Stimulated activated CD8-positive, alpha-beta memory T cell treated with anti-CD3 and anti-CD28 coated beads, Interleukin-12 subunit alpha, Interleukin-12 subunit beta, amount 100 ng/mL, for 24 hours (primary cell): ENCODE results near the gene MALT1.
"Not testable (repeated sequence)": the region's sequence is repeated elsewhere in the genome, so short reads cannot be mapped to it uniquely, and the experiment has no call there.

Source experiments
- DNase-seq: peaks from one replicate; pipeline ENCODE4 v3.0.0-alpha.2; 2020; ENCODE audit errors: extremely low read depth

Gene MALT1

DNA sequence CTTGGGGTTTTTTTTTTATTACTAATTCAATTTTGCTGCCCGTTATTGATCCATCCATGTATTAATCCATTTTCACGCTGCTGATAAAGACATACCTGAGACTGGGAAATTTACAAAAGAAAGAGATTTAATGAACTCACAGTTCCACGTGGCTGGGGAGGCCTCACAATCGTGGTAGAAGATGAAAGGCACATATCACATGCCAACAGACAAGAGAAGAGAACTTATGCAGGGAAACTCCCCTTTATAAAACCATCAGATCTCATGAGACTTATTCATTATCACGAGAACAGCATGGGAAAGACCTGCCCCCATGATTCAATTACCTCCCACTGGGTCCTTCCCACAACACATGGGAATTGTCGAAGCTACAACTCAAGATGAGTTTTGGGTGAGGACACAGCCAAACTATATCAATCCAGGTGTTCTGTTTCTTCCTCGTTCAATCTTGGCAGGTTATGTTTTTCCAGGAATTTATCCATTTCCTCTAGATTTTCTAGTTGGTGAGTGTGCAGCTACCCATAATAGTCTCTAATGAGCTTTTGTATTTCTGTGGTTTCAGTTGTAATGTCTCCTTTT is 18.0 kb upstream of the MALT1 start:
- DNase-seq = not testable (repeated sequence)

- no peak for DNase-seq
Observed at GRCh38 chr18:58653814-58654509, 17.3 kb upstream of the MALT1 start.

GRCh38 chr18:58654896-58655614 is 16.2 kb upstream of the MALT1 start:
- DNase-seq = no peak

DNA sequence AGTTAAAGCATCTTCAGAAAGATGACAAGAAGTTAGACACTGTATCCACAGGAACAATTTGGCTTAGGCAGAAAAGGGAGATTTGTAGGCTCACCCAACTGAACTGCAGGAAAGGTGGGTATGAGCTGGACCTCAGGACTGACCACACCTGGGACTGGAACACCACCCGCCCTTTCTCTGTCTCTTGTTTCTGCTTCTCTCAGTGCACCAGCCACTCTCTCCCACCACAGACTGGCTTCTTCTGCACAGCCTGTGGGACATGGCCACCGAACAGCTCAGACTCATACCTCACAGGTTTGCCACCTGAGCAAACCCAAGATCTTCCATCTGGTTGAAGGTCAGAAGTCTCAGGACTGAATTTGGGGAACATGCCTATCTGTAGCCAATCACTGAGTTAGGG is 14.2 kb upstream of the MALT1 start:
- no peak for DNase-seq

DNA sequence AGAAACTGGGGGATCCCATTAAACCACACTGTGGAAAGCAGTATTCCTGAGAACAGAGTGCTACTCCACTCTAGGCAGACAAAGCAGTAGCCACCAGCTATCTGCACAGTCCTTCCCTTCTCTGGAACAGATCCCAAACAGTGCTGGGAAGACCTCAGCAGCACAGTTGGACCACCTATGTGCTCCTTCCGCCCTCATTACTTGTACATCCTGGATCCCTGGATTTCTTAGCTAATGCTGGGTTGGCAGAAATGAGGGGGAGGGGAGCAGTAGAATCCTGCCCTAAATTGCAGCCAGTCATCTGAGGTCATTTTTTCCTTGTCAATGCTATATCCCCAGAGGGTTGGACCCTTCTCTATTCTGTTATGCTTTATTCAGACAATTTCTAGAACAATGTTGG is 13.8 kb upstream of the MALT1 start:
- DNase-seq = no peak

DNA sequence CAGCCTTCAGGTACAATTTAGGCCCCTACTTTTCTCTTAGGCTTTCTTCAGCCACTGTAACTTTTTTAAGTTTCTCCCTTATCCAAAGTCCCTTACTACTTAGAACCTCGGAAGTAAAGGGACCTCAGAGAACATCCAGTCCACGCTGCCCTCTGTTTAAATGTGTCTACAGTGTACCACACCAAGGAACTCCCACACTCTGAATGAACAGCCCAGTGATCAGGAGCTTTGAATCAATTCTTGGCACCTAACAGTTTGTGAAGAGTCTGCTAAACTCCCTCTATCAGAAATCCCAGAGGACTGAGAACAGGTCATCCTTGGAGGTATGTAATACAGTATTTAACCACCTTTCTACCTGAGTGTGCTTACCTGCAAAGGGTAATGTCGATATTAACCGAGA is 11.6 kb upstream of the MALT1 start:
- no peak for DNase-seq

DNA sequence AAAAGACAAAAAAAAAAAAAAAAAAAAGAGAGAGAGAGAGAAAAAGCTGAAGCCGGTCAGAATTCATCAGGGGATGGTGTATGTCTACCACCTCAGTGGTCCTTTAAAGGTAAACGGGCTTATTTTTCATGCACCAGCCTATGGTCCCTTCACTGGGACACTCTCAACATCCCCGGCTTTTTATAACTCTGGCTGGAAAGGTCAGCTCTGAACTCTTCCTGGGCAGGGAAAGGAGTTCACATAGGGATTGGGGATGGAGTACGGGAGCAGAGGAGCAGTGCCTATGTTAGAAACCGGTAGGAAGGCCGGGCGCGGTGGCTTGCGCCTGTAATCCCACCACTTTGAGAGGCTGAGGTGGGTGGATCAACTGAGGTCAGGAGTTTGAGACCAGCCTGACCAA is 10.3 kb upstream of the MALT1 start:
- DNase-seq = no peak

- no peak for DNase-seq
Observed at GRCh38 chr18:58661423-58661822, 9.8 kb upstream of the MALT1 start.

DNA sequence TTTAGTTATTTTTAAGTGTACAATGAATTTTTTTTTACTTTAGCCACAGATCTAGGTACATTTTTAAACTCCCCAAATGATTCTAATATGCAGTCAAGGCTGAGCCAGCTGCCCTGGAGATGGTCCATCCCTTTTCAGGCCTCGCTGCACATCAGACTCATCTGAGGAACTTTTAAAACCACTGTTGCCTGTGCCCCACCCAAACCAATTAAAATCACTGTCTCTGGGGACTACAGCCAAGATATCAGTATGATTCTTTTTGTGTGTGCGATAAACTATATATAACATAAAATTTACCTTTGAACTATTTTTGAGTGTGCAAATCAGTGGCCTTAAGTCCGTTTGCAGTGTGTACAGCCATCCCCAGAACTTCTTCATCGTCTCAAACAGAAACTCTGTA is 9.1 kb upstream of the MALT1 start:
- no peak for DNase-seq

DNA sequence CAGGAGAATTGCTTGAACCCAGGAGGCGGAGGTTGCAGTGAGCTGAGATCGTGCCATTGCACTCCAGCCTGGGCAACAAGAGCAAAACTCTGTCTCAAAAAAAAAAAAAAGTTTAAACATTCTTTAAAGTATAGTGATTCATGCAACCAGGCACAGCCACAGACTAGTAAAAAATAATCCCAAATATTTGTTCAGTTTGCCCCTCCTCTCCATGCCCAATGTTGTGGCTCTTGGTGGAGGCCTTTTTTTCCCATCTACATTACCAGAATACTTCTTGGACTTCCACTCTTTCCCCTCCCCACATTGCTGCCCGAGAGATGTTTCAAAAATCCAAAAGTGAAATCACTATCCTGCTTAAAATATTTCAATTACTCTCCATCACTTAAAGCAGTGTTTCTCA is 5.1 kb upstream of the MALT1 start:
- no peak for DNase-seq

DNA sequence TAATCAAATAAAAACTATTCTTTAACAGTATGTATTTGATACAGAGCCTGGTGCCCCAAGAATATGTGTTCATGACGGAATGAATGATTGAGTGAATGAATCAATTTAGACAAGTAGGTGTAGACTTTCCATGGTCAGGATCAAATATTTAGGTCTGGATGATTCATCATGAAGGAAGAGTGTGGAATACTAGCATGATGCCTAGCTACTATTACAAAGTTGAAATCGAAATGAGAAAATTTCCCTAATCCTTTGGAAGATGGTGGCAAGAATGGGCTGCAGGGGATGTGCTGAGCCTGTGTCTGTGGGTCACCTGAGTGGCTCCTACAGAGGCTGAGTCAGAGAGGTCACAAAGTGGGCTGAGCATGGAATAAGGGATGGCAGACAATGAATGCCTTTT is 3.1 kb upstream of the MALT1 start:
- DNase-seq = no peak

DNA sequence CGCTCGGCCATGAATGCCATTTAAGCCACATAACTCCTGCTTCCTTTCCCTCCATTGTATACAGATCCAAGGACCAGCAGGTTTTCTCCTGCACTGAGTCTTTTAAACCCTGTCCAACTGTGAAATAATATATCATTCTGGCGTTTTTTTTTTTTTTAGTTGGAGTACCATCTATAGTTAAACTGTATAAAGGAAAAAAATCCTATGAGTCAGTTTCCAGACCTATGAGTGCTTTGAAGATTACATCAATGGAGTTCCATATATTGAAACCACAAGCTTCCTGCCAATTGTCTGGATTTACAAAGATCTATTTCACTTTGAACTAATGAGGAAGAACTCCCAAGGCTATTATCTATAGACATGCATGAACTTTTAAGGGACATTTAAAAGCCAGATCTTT is 2.4 kb upstream of the MALT1 start:
- DNase-seq = no peak

- DNase-seq = no peak
Observed at GRCh38 chr18:58669731-58670378, 1.4 kb upstream of the MALT1 start.

DNA sequence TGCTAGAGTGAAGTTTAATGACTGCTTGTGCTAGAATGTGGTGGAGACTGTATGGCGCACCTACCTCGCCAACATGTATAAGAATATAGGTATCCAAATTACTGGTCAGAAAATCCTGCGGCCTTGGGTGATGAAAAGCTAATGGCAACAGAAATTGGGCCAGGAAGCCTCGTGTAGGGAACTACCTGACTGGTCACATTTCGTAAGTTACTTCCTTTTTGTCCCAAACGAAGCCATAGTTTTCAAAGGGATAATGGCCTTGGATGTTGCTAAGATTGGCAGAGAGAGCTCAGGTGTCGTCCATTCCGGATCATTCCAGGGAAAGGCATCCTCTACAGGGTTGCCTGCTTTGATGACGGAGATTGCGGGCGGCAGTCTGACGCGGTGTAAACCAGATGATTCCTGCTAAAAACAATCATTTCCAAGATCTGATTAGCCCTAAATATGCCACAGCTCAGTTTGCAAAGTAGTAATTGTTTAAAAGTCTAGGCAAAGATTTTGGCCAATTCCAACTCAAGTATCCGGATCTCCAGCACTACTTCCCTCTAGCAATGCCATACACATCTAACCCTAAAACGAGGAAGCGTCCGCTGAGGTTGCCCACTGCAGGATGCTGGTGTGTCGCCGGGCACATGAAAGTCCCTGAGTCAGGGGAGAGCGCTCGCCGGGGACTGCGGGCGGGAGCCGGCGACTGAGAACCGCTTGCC is 708 bp upstream of the MALT1 start:
- DNase-seq = no peak

GRCh38 chr18:58671632-58672564 is 633 bp downstream of the MALT1 start:
- DNase-seq = no peak

DNA sequence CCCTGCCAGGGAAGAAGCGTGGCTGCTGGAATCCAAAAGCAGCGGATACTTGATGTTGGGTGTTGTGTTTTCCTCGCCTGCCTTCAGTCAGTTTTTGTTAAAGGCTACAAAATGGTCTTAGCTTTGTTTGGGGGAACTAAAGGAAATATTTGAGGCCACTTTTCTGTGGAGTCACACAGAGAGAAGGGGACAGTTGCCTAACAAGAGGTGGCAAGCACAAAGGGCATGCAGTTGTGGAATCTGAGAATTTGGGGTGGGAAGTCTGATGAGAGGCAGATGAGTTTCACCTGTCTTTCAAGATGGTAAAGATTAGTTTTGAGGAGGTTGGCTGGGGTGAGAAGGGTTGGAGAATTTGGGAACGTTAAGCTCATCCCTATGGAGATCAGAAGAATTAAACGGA is 2.9 kb downstream of the MALT1 start:
- no peak for DNase-seq

- DNase-seq = no peak
Observed at GRCh38 chr18:58674863-58675472, 3.7 kb downstream of the MALT1 start.

GRCh38 chr18:58676270-58676669 is 5.0 kb downstream of the MALT1 start:
- DNase-seq = no peak

GRCh38 chr18:58682429-58683069 is 11.3 kb downstream of the MALT1 start:
- DNase-seq = no peak

DNA sequence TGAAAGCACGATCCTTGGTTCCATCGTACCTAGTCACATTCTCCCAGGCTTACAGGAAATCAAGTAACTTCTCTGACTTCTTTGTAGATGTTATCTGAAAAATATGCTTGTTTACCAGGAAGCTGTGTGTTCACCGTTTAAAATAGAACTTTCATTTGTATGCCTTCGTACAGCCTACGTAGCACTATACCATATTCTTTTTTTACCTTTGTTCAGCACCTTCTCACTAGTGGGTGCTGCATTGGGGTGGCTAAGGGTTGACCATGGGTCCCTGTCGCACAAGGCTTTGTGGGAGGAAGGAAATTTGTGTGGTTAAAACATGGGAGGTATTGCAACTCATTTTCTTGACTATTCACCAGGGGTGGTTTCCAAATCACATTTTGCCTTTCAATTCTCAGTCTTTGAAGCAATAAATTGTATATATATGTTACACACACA is 16.6 kb downstream of the MALT1 start:
- DNase-seq = no peak
